NB4 (cell line): Measurements from ENCODE around the gene ATN1.

ENCODE experiments used
- MAX ChIP-seq: IDR thresholded peaks from 2 replicates; pipeline ENCODE4 v1.6.1; 2011; ENCODE audit warnings: low read depth, low read length
- POLR2A ChIP-seq: IDR thresholded peaks from 2 replicates; pipeline ENCODE4 v1.6.1; 2011; ENCODE audit warnings: mild to moderate bottlenecking; ENCODE audit not compliant: insufficient read length; ENCODE audit errors: extremely low read depth
- TF ChIP-seq, protein P1 (sequence below): IDR thresholded peaks from one replicate; pipeline ENCODE4 v1.5.1; 2012; ENCODE audit warnings: low read depth, low read length

- TF ChIP-seq, protein P1, sequence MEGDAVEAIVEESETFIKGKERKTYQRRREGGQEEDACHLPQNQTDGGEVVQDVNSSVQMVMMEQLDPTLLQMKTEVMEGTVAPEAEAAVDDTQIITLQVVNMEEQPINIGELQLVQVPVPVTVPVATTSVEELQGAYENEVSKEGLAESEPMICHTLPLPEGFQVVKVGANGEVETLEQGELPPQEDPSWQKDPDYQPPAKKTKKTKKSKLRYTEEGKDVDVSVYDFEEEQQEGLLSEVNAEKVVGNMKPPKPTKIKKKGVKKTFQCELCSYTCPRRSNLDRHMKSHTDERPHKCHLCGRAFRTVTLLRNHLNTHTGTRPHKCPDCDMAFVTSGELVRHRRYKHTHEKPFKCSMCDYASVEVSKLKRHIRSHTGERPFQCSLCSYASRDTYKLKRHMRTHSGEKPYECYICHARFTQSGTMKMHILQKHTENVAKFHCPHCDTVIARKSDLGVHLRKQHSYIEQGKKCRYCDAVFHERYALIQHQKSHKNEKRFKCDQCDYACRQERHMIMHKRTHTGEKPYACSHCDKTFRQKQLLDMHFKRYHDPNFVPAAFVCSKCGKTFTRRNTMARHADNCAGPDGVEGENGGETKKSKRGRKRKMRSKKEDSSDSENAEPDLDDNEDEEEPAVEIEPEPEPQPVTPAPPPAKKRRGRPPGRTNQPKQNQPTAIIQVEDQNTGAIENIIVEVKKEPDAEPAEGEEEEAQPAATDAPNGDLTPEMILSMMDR = no peak
- TF ChIP-seq MAX (no peak), POLR2A (no peak)
Observed at GRCh38 chr12:6928703-6929407, 1.1 kb downstream of the ATN1 start.
